K562 (cell line): ENCODE data around the gene RPLP2. TPM values are rescaled to one million over a fixed set of nuclear protein-coding genes. Genes with fewer than 3 reads are reported as not detected.

Experiments used
- BCL6 ChIP-seq: fragments of 250-450 bp; sonication (Bioruptor Pico); IDR thresholded peaks from 2 replicates; pipeline ENCODE4 v1.4.0; 2020
- CSDE1 ChIP-seq, 2 experiments: fragments of 450-650 bp; IDR thresholded peaks; 2 replicates each; pipeline ENCODE4 v1.6.1; 2016; ENCODE audit warnings: mild to moderate bottlenecking in 1 of 2
- GABPA ChIP-seq: fragments of 200-800 bp; sonication (Bioruptor generic); conservative IDR thresholded peaks from 2 replicates; pipeline ENCODE4 v1.6.1; 2016; ENCODE audit warnings: low read depth, missing genetic modification characterization, missing compliant biosample characterization
- GATAD2A ChIP-seq: fragments of 450-650 bp; IDR thresholded peaks from 2 replicates; pipeline ENCODE4 v1.6.1; 2017
- NCOR1 ChIP-seq: fragments of 450-650 bp; IDR thresholded peaks from 2 replicates; pipeline ENCODE4 v1.6.1; 2016; ENCODE audit warnings: mild to moderate bottlenecking, moderate library complexity
- NONO ChIP-seq, 2 experiments: fragments of 200-400 bp in 1 of 2; fragments of 450-650 bp in 1 of 2; formaldehyde crosslinking in 1 of 2; IDR thresholded peaks; 2 replicates each; pipeline ENCODE4 v1.6.1; 2017; ENCODE audit warnings: low read depth in 2 of 2, mild to moderate bottlenecking in 2 of 2, moderate library complexity in 2 of 2, low read length in 1 of 2
- NRF1 ChIP-seq, 2 experiments: fragments of 450-650 bp; IDR thresholded peaks in 1 of 2; conservative IDR thresholded peaks in 1 of 2; 2 replicates each; pipeline ENCODE4 v1.6.1; 2014; ENCODE audit warnings: mild to moderate bottlenecking in 2 of 2
- RBBP5 ChIP-seq: fragments of 200-600 bp; sonication (generic); IDR thresholded peaks from 2 replicates; pipeline ENCODE4 v1.6.1; 2012; ENCODE audit warnings: borderline replicate concordance, mild to moderate bottlenecking, low read length, control low read depth, inconsistent platforms; ENCODE audit not compliant: insufficient read depth, poor library complexity, severe bottlenecking
- RBM25 ChIP-seq: fragments of 200-400 bp; formaldehyde crosslinking; IDR thresholded peaks from 2 replicates; pipeline ENCODE4 v1.6.1; 2018; ENCODE audit warnings: low read length, low read depth, moderate library complexity; ENCODE audit not compliant: severe bottlenecking
- TBL1XR1 ChIP-seq, 2 experiments: IDR thresholded peaks; 2 replicates each; pipeline ENCODE4 v1.6.1; 2012; ENCODE audit warnings: improper control_type of control experiment in 2 of 2, low read length in 2 of 2, mild to moderate bottlenecking in 1 of 2
- ZFX ChIP-seq: sonication (generic); formaldehyde crosslinking; IDR thresholded peaks from 2 replicates; pipeline ENCODE4 v1.8.0; 2022; ENCODE audit warnings: mild to moderate bottlenecking, missing genetic modification reagents, moderate library complexity
- ZKSCAN8 ChIP-seq: fragments of 200-800 bp; sonication (Bioruptor generic); IDR thresholded peaks from 2 replicates; pipeline ENCODE4 v1.6.1; 2016; ENCODE audit warnings: missing genetic modification characterization, missing compliant biosample characterization
- ZNF12 ChIP-seq: sonication (generic); formaldehyde crosslinking; IDR thresholded peaks from 2 replicates; pipeline ENCODE4 v1.4.0; 2020; ENCODE audit warnings: mild to moderate bottlenecking, missing genetic modification reagents
- ZNF146 ChIP-seq: IDR thresholded peaks from one replicate; pipeline ENCODE4 v1.6.1; 2018; ENCODE audit warnings: missing compliant biosample characterization; ENCODE audit not compliant: unreplicated experiment
- ZNF197 ChIP-seq: fragments of 200-800 bp; sonication (Bioruptor generic); IDR thresholded peaks from 2 replicates; pipeline ENCODE4 v1.6.1; 2016; ENCODE audit warnings: low read depth, missing genetic modification characterization, missing compliant biosample characterization
- polyA plus RNA-seq, 8 experiments: library from polyadenylated mRNA; depleted of rRNA in 4 of 8; stranded (reverse) in 5 of 8; unstranded in 3 of 8; fragments of >200 nt; fragmentation: Nextera tagmentation in 2 of 8; fragmentation: Illumina TruSeq in 1 of 8; extraction: Ambion mirVana in 2 of 8; extraction: Trizol in 1 of 8; gene quantifications; 2 replicates each; pipeline versions ENCODE4 v1.2.1 to v1.2.3, GENCODE V29; 2011 to 2014; ENCODE audit warnings: inconsistent platforms in 1 of 8, missing spikeins in 1 of 8
- total RNA-seq, 7 experiments: library from RNA; depleted of rRNA in 6 of 7; stranded (reverse); fragments of >200 nt in 6 of 7; fragmentation: Illumina TruSeq in 2 of 7; extraction: Trizol in 2 of 7; gene quantifications; 2 replicates each; pipeline versions ENCODE4 v1.2.1 to v1.2.3, GENCODE V29; 2011 to 2021; ENCODE audit warnings: low replicate concordance in 1 of 7
- TF ChIP-seq, protein P1 (sequence below): sonication (generic); formaldehyde crosslinking; IDR thresholded peaks from 2 replicates; pipeline ENCODE4 v1.9.0; 2022; ENCODE audit warnings: mild to moderate bottlenecking, missing genetic modification reagents
- TF ChIP-seq, protein P2 (sequence below): sonication (generic); formaldehyde crosslinking; IDR thresholded peaks from 2 replicates; pipeline ENCODE4 v1.8.1; 2022; ENCODE audit warnings: missing genetic modification reagents
- TF ChIP-seq, protein P3 (sequence below): fragments of 450-650 bp; IDR thresholded peaks from 2 replicates; pipeline ENCODE4 v1.6.1; 2016; ENCODE audit warnings: antibody characterized with exemption
- TF ChIP-seq, protein P4 (sequence below): sonication (generic); formaldehyde crosslinking; IDR thresholded peaks from 2 replicates; pipeline ENCODE4 v1.8.1; 2023; ENCODE audit warnings: mild to moderate bottlenecking, missing genetic modification reagents
- TF ChIP-seq, protein P5 (sequence below): sonication (generic); formaldehyde crosslinking; IDR thresholded peaks from 2 replicates; pipeline ENCODE4 v1.8.0; 2022; ENCODE audit warnings: mild to moderate bottlenecking, missing genetic modification reagents

Gene RPLP2
- total and polyA plus RNA-seq, 9 of the 15 experiments (the other 6 are each of a cell fraction or from before 2014, with no cell fraction given): 528 to 3,807 (median 1,633) TPM

DNA sequence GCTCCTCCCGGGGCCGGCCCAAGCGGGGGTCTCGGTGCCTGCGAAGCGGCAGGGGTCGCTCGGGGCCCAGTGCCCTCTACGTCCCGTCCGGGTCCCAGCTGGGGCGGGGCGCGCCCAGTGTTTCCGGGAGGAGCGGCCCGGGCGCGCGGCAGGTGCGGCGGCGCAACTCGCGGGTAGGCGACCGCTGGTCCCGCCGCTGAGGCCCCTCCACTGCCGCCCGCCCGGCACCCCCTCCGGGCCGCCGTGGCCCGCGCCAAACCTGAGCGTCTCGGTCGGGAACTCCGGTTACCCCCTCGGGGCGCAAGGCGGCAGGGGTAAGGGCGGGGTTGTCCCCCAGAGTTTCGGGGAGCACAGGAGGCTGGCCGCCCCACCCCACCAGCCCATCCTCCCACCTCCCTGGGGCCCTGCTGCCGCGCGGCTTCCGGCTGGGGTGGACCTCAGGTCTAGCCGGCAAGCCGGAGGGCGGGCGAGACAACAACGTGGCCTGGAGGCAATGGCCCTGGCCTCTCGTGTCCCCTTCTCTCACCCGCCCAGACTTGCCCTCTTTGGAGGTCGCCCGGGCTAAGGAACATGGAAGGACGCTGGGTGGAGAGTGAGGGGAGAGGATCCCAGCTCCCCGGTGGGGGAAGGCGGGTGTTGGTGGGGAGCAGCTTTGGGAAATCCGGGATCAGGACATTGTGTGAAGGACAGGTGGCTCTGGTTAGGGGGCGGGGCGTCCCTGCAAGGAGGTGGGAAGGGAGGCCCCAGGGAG, 17.6 kb downstream of the RPLP2 start (continued):
- TF ChIP-seq ZFX (CRISPR knock-in tag) (peak; percentile 86), ZKSCAN8 (CRISPR knock-in tag) (no peak), NRF1 (conservative IDR thresholded peaks at IDR 0.05 in 1 of 2, IDR thresholded peaks at IDR 0.05 in 1 of 2) (peak; percentile 76 to 80; a peak in 2 of 4 replicates), TBL1XR1 (IDR thresholded peaks at IDR 0.05; ENCODE audit: low read length in 2 of 2) (no peak), GATAD2A (no peak), CSDE1 (IDR thresholded peaks at IDR 0.05) (no peak), BCL6 (no peak), NCOR1 (peak; percentile 31), ZNF197 (CRISPR knock-in tag) (no peak), GABPA (tag) (peak; percentile 77), ZNF12 (no peak; the same call in 1 of the 2 replicates), ZNF146 (CRISPR knock-in tag) (no peak), RBBP5 (no peak), RBM25 (no peak), NONO (IDR thresholded peaks at IDR 0.05; ENCODE audit: low read depth in 2 of 2, low read length in 1 of 2) (peak; percentile 56 to 71; a peak in 1 of 4 replicates)
- TF ChIP-seq, protein P1, sequence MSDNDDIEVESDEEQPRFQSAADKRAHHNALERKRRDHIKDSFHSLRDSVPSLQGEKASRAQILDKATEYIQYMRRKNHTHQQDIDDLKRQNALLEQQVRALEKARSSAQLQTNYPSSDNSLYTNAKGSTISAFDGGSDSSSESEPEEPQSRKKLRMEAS: peak; percentile 70
- TF ChIP-seq, protein P2, sequence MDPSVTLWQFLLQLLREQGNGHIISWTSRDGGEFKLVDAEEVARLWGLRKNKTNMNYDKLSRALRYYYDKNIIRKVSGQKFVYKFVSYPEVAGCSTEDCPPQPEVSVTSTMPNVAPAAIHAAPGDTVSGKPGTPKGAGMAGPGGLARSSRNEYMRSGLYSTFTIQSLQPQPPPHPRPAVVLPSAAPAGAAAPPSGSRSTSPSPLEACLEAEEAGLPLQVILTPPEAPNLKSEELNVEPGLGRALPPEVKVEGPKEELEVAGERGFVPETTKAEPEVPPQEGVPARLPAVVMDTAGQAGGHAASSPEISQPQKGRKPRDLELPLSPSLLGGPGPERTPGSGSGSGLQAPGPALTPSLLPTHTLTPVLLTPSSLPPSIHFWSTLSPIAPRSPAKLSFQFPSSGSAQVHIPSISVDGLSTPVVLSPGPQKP: no peak
- TF ChIP-seq, protein P3, sequence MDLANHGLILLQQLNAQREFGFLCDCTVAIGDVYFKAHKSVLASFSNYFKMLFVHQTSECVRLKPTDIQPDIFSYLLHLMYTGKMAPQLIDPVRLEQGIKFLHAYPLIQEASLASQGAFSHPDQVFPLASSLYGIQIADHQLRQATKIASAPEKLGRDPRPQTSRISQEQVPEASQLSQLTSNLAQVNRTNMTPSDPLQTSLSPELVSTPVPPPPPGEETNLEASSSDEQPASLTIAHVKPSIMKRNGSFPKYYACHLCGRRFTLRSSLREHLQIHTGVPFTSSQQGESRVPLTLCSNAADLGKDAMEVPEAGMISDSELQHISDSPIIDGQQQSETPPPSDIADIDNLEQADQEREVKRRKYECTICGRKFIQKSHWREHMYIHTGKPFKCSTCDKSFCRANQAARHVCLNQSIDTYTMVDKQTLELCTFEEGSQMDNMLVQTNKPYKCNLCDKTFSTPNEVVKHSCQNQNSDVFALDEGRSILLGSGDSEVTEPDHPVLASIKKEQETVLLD: 0 out of 2 replicates have a peak, but pooled peaks have one; percentile 36
- TF ChIP-seq, protein P4, sequence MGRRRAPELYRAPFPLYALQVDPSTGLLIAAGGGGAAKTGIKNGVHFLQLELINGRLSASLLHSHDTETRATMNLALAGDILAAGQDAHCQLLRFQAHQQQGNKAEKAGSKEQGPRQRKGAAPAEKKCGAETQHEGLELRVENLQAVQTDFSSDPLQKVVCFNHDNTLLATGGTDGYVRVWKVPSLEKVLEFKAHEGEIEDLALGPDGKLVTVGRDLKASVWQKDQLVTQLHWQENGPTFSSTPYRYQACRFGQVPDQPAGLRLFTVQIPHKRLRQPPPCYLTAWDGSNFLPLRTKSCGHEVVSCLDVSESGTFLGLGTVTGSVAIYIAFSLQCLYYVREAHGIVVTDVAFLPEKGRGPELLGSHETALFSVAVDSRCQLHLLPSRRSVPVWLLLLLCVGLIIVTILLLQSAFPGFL (CRISPR knock-in tag): no peak
- TF ChIP-seq, protein P5, sequence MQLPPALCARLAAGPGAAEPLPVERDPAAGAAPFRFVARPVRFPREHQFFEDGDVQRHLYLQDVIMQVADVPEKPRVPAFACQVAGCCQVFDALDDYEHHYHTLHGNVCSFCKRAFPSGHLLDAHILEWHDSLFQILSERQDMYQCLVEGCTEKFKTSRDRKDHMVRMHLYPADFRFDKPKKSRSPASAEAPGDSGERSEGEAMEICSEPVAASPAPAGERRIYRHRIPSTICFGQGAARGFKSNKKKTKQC: no peak; the same call in 1 of the 2 replicates
